HCT116 (cell line): ENCODE results near the gene ABCG1. TPM values are rescaled to one million over a fixed set of nuclear protein-coding genes. Genes with fewer than 3 reads are reported as not detected.

Source experiments
- ATAC-seq: fragments of 200-7000 bp; cut with Tn5 transposase; 2 replicates; pipeline ENCODE4 v1.9.1; 2020; ENCODE audit warnings: mild to moderate bottlenecking, moderate library complexity
- BruUV-seq: library from RNA; stranded (reverse); fragments of 400-500 nt; replicated peaks from 2 replicates; lab custom pipeline; 2021; lab: Mats Ljungman, UMichigan
- CTCF ChIA-PET: fragments of 300-600 bp; sonication (Branson Sonifier 250); formaldehyde crosslinking; loops from one replicate; lab custom pipeline; 2021; ENCODE audit warnings: antibody characterized with exemption; lab: Charles Lee
- POLR2A ChIA-PET: fragments of 300-600, 350-600 bp; sonication (Branson Sonifier 250); formaldehyde crosslinking; loops from one replicate; lab custom pipeline; 2021; ENCODE audit warnings: antibody characterized with exemption; lab: Charles Lee
- RAD21 ChIA-PET, 2 experiments: fragments of 300-600 bp; sonication (Branson Sonifier 250); formaldehyde crosslinking; loops; one replicate each; lab custom pipeline; 2023; ENCODE audit warnings: low total read pairs in 2 of 2; ENCODE audit not compliant: uncharacterized antibody in 2 of 2, unreplicated experiment in 2 of 2, low non-redundant PET in 1 of 2; lab: Charles Lee
- DNase-seq: peaks from one replicate; pipeline ENCODE4 v3.0.0-alpha.2; 2010; ENCODE audit warnings: low read depth, low spot score
- H2AFZ ChIP-seq: fragments of 200-600 bp; shearing (Covaris generic), sonication (generic); 2 replicates; pipeline ENCODE4 v1.6.1; 2017; ENCODE audit warnings: low read depth, mixed run types, mixed read lengths, antibody characterized with exemption, low read length; ENCODE audit not compliant: poor library complexity, severe bottlenecking
- H3K27ac ChIP-seq: 2 replicates; pipeline ENCODE4 v1.5.1; 2012; ENCODE audit warnings: low read depth, low read length
- H3K27me3 ChIP-seq: fragments of 200-600 bp; sonication (generic); 2 replicates; pipeline ENCODE4 v1.6.1; 2016; ENCODE audit warnings: mixed run types, low read length, mixed read lengths; ENCODE audit not compliant: insufficient read depth
- H3K36me3 ChIP-seq, 2 experiments: fragments of 200-500 bp in 1 of 2; fragments of 200-600 bp in 1 of 2; sonication (Bioruptor generic) in 1 of 2; sonication (generic) in 1 of 2; 2 replicates each; pipeline versions ENCODE4 v1.5.1 to v1.6.1; 2014 to 2016; ENCODE audit warnings: low read length in 2 of 2, inconsistent platforms in 1 of 2, mixed read lengths in 1 of 2, mixed run types in 1 of 2; ENCODE audit not compliant: insufficient read depth in 2 of 2, control insufficient read depth in 1 of 2
- H3K4me1 ChIP-seq, 2 experiments: fragments of 200-600 bp in 1 of 2; sonication (generic) in 1 of 2; 2 replicates each; pipeline versions ENCODE4 v1.5.1 to v1.6.1; 2012 to 2017; ENCODE audit warnings: low read length in 2 of 2, inconsistent platforms in 1 of 2, mild to moderate bottlenecking in 1 of 2, mixed read lengths in 1 of 2, mixed run types in 1 of 2, moderate library complexity in 1 of 2; ENCODE audit not compliant: insufficient read depth in 2 of 2, control insufficient read depth in 1 of 2
- H3K4me2 ChIP-seq: fragments of 200-600 bp; sonication (generic); 2 replicates; pipeline ENCODE4 v1.6.1; 2017; ENCODE audit warnings: mixed run types, low read length, mixed read lengths
- H3K4me3 ChIP-seq, 2 experiments: fragments of 200-600 bp in 1 of 2; sonication (generic) in 1 of 2; replicated peaks in 1 of 2; 2 replicates each; pipeline ENCODE4 v1.5.1; 2011 to 2016; ENCODE audit warnings: low read length in 2 of 2, control low read depth in 1 of 2, low read depth in 1 of 2, mild to moderate bottlenecking in 1 of 2, mixed read lengths in 1 of 2, mixed run types in 1 of 2
- H3K79me2 ChIP-seq: fragments of 200-600 bp; sonication (generic); 2 replicates; pipeline ENCODE4 v1.6.1; 2017; ENCODE audit warnings: mild to moderate bottlenecking, mixed run types, low read length, moderate library complexity, mixed read lengths; ENCODE audit not compliant: insufficient read depth
- H3K9ac ChIP-seq: fragments of 200-600 bp; sonication (generic); 2 replicates; pipeline ENCODE4 v1.6.1; 2016; ENCODE audit warnings: low read length, mixed read lengths
- H3K9me2 ChIP-seq: fragments of 200-600 bp; sonication (generic), shearing (Covaris generic); 2 replicates; pipeline ENCODE4 v1.6.1; 2017; ENCODE audit warnings: mixed run types, mild to moderate bottlenecking, moderate library complexity; ENCODE audit not compliant: insufficient read depth
- H3K9me3 ChIP-seq, 2 experiments: fragments of 200-500 bp in 1 of 2; fragments of 200-600 bp in 1 of 2; sonication (Bioruptor generic) in 1 of 2; sonication (generic) in 1 of 2; 2 replicates each; pipeline ENCODE4 v1.6.1; 2014 to 2017; ENCODE audit warnings: low read length in 2 of 2, mixed read lengths in 2 of 2, inconsistent platforms in 1 of 2, low read depth in 1 of 2, mild to moderate bottlenecking in 1 of 2, mixed run types in 1 of 2, moderate library complexity in 1 of 2; ENCODE audit not compliant: control insufficient read depth in 1 of 2, insufficient read depth in 1 of 2
- H4K20me1 ChIP-seq: fragments of 200-600 bp; sonication (generic), shearing (Covaris generic); 2 replicates; pipeline ENCODE4 v1.6.1; 2017; ENCODE audit warnings: mixed run types, mild to moderate bottlenecking, moderate library complexity; ENCODE audit not compliant: insufficient read depth
- POLR2AphosphoS5 ChIP-seq: IDR thresholded peaks from 2 replicates; pipeline ENCODE4 v1.6.1; 2011; ENCODE audit warnings: mild to moderate bottlenecking, low read depth, low read length, moderate library complexity
- SP1 ChIP-seq: IDR thresholded peaks from 2 replicates; pipeline ENCODE4 v1.6.1; 2012; ENCODE audit warnings: low read depth
- SRF ChIP-seq: IDR thresholded peaks from 2 replicates; pipeline ENCODE4 v1.6.1; 2012; ENCODE audit warnings: low read depth
- YY1 ChIP-seq: IDR thresholded peaks from 2 replicates; pipeline ENCODE4 v1.6.1; 2011; ENCODE audit warnings: low read length, low read depth, moderate library complexity, mild to moderate bottlenecking; ENCODE audit not compliant: insufficient replicate concordance; ENCODE audit errors: extremely low read depth
- intact Hi-C: fragments of 100-400 bp; cut with micrococcal nuclease; formaldehyde crosslinking; loops from 2 replicates; pipeline ENCODE4 v1.10.0; 2022
- total RNA-seq: library from RNA; stranded (reverse); gene quantifications from one replicate; pipeline ENCODE4 v1.2.1, GENCODE V29; 2021; ENCODE audit not compliant: unreplicated experiment
- TF ChIP-seq, protein P1 (sequence below), 3 experiments: fragments of 200-600 bp in 1 of 3; sonication (generic) in 1 of 3; IDR thresholded peaks in 2 of 3; conservative IDR thresholded peaks in 1 of 3; 2 replicates each; pipeline ENCODE4 v1.5.1; 2012 to 2017; ENCODE audit warnings: low read depth in 2 of 3, low read length in 2 of 3, antibody characterized with exemption in 1 of 3, borderline replicate concordance in 1 of 3, control low read depth in 1 of 3, mild to moderate bottlenecking in 1 of 3, mixed read lengths in 1 of 3, mixed run types in 1 of 3, moderate library complexity in 1 of 3; ENCODE audit not compliant: insufficient read depth in 1 of 3

ABCG1 gene
- total RNA-seq, 1 experiment from 2014 or later = 1.6 TPM

DNA sequence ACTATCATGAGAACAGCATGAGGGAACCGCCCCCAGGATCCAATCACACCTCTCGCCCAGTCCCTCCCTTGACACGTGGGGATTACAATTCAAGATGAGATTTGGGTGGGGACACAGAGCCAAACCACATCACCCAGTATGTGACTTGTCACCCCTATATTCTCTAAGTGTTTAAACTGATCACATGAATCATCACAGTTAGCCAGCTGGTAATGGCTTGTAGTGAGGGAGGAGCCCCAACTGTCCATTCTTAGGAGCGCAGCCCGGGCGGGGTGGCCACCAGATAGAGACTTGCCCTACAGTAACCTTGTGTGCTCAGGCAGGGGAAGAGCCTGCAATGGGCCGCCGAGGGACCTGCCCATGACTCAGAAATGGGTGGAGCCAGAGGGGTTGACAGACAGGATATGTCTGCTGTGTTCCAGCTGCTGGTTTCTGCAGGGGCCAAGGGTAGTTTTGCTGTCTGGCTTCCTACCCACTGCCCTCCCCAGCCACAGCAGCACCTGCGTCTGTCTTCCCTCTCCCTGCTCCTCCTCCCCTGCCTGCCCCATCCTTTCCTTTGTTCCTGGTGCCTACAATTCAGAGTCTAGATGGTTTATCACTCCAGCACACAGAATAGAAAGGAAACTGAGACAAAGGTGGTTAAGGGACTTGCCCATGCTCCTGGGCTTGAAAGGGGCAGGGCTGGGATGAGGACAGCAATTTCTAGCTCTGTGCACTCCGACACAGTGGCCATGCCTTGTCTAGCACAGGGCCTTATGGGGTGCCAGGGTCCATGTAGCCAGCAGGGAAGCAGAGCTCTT lies 9.2 kb downstream of the ABCG1 start:
- Histone ChIP-seq H3K4me2 (peak overlapping the region; percentile 66), H3K79me2 (no peaks in the 10 kb centered on the region), H3K9me3 (no peaks in the 10 kb centered on the region), H2AFZ (peak overlapping the region; percentile 75), H3K4me3 (no peak overlapping the region), H4K20me1 (no peaks in the 10 kb centered on the region), H3K9ac (peak overlapping the region; percentile 24; the same call in 1 of the 2 replicates), H3K36me3 (no peaks in the 10 kb centered on the region), H3K27ac (no peak overlapping the region), H3K4me1 (peaks cover 12 to 20% of the 10 kb centered on the region in 2 experiments), H3K27me3 (no peaks in the 10 kb centered on the region), H3K9me2 (no peaks in the 10 kb centered on the region)
- BruUV-seq = no TSS peak
- ChIA-PET POLR2A (no interaction called here), CTCF (no interaction called here), RAD21 (no interaction called here)
- ATAC-seq = peak; percentile 100
- peak; percentile 64 for DNase-seq
- TF ChIP-seq, protein P1, sequence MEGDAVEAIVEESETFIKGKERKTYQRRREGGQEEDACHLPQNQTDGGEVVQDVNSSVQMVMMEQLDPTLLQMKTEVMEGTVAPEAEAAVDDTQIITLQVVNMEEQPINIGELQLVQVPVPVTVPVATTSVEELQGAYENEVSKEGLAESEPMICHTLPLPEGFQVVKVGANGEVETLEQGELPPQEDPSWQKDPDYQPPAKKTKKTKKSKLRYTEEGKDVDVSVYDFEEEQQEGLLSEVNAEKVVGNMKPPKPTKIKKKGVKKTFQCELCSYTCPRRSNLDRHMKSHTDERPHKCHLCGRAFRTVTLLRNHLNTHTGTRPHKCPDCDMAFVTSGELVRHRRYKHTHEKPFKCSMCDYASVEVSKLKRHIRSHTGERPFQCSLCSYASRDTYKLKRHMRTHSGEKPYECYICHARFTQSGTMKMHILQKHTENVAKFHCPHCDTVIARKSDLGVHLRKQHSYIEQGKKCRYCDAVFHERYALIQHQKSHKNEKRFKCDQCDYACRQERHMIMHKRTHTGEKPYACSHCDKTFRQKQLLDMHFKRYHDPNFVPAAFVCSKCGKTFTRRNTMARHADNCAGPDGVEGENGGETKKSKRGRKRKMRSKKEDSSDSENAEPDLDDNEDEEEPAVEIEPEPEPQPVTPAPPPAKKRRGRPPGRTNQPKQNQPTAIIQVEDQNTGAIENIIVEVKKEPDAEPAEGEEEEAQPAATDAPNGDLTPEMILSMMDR (IDR thresholded peaks at IDR 0.05 in 2 of 3, conservative IDR thresholded peaks at IDR 0.05 in 1 of 3; ENCODE audit: borderline replicate concordance in 1 of 3, insufficient read depth in 1 of 3, low read depth in 2 of 3, low read length in 2 of 3) = no peak
- 0 out of 2 replicates have a peak, but pooled peaks have one; percentile 10 for TF ChIP-seq SP1
- intact Hi-C loops = no loop called here

GRCh38 chr21:42228709-42229220 lies 9.8 kb downstream of the ABCG1 start:
- ChIA-PET CTCF (interaction anchor here (1.0 kb wide), 1 partner anchor 10 kb away, joined by 3 read pairs; no protein-coding TSS in a partner anchor), POLR2A (no interaction called here), RAD21 (no interaction called here)
- Histone ChIP-seq H3K9me3 (no peaks in the 10 kb centered on the region), H4K20me1 (no peaks in the 10 kb centered on the region), H3K27me3 (no peaks in the 10 kb centered on the region), H3K9me2 (no peaks in the 10 kb centered on the region), H3K4me1 (peaks cover 19 to 26% of the 10 kb centered on the region in 2 experiments), H3K36me3 (no peaks in the 10 kb centered on the region), H3K9ac (no peak overlapping the region), H3K79me2 (no peaks in the 10 kb centered on the region), H3K4me3 (no peak overlapping the region), H3K4me2 (peak overlapping the region; percentile 66), H3K27ac (no peak overlapping the region), H2AFZ (no peak overlapping the region)
- intact Hi-C loops = no loop called here
- DNase-seq (no peak), ATAC-seq (no peak)
- TF ChIP-seq YY1 (no peak), SRF (no peak), POLR2AphosphoS5 (no peak)
- no TSS peak for BruUV-seq
